ENCODE measurements around the gene CRYBA4. TPM values are rescaled to one million over a fixed set of nuclear protein-coding genes. Genes with fewer than 3 reads are reported as not detected.

CRYBA4 gene
- polyA plus RNA-seq, 1 of the 3 experiments (the other 2 are of a cell fraction): not detected

- H3F3A ChIP-seq (replicated peaks; ENCODE audit: insufficient read depth): no peaks in the 10 kb centered on the region
- H3K9me2 ChIP-seq: no peaks in the 10 kb centered on the region
- no peak overlapping the region for H2AFZ ChIP-seq (ENCODE audit: low read depth)
- TF ChIP-seq, protein P1, sequence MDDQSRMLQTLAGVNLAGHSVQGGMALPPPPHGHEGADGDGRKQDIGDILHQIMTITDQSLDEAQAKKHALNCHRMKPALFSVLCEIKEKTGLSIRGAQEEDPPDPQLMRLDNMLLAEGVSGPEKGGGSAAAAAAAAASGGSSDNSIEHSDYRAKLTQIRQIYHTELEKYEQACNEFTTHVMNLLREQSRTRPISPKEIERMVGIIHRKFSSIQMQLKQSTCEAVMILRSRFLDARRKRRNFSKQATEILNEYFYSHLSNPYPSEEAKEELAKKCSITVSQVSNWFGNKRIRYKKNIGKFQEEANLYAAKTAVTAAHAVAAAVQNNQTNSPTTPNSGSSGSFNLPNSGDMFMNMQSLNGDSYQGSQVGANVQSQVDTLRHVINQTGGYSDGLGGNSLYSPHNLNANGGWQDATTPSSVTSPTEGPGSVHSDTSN (IDR thresholded peaks at IDR 0.05): no peak
- TF ChIP-seq EZH2phosphoT487 (IDR thresholded peaks at IDR 0.05; ENCODE audit: borderline replicate concordance, low read depth): no peak
- TF ChIP-seq POLR2AphosphoS5 (IDR thresholded peaks at IDR 0.05; ENCODE audit: low read depth, low read length): no peak
- no peak for TF ChIP-seq ZBTB33 (IDR thresholded peaks at IDR 0.05; ENCODE audit: borderline replicate concordance, low read depth)
- no peak for TF ChIP-seq MAX (IDR thresholded peaks at IDR 0.05; ENCODE audit: low read depth)
- no peak overlapping the region for H3K9ac ChIP-seq
- H3K36me3 ChIP-seq (replicated peaks in 1 of 2; ENCODE audit: control insufficient read depth in 1 of 2, insufficient read depth in 2 of 2, low read length in 1 of 2): no peaks in the 10 kb centered on the region
- H3K4me1 ChIP-seq (ENCODE audit: control insufficient read depth in 1 of 2, insufficient read depth in 2 of 2, low read depth in 1 of 2, low read length in 1 of 2): peaks cover 0 to 2% of the 10 kb centered on the region in 2 experiments; a peak in 1 of 4 replicates
- no peaks in the 10 kb centered on the region for H3K79me2 ChIP-seq (ENCODE audit: insufficient read depth)
- H3K4me3 ChIP-seq (ENCODE audit: low read depth in 2 of 2, low read length in 1 of 2): no peak overlapping the region
- ChIA-PET POLR2A (no interaction called here), CTCF (interaction anchor here (0.7 kb wide), 1 partner anchor 162 kb away, joined by 3 read pairs; no protein-coding TSS in a partner anchor)
- no peak for DNase-seq
- H3K27me3 ChIP-seq (ENCODE audit: insufficient read depth): no peaks in the 10 kb centered on the region
- H3K4me2 ChIP-seq: no peak overlapping the region
- no peaks in the 10 kb centered on the region for H3K9me3 ChIP-seq
- no peak overlapping the region for H3K27ac ChIP-seq (ENCODE audit: low read depth in 2 of 2, low read length in 1 of 2)
- H4K20me1 ChIP-seq (ENCODE audit: insufficient read depth): no peaks in the 10 kb centered on the region
- 69% methylated on average over 2 of the region's 4 CpGs for WGBS (ENCODE audit: low lambda C conversion rate)
These were observed 9.5 kb downstream of the CRYBA4 start for GRCh38 chr22:26631282-26631681.

DNA sequence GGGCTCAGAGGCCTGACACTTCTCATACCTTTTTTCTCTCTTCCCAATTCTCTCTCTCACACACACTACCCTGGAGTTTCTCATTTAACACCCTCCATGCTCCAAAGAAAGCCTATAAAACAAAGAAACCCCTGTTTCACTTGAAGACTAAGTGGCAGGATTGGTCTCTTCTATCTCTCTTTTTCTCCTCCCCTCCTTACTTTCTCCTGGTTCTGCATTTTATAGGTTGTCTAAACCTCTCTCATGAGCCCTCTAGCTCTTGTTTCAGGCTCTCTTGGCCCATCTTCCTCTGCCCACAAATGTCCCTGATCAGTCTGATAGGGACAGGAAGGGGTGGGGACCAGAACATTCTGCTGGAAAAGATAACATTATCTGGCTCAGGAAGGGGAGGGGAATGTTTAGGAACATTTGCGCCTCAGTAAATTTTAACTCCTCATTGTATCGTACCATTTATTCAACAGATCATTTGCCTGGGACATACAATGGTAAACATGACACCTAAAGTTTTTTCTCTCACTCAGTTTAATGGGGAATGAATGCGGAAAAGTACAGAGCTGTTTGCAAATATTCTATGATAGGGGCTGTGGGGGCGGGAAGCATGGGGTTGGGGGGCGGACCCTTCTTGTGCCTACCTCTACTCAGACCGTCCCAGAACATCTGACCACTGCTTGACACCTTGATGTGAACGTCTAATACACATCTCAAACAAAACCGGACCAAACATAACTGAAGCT is 10.8 kb downstream of the CRYBA4 start:
- H3K9ac ChIP-seq: no peak overlapping the region
- no peak overlapping the region for H2AFZ ChIP-seq (ENCODE audit: low read depth)
- DNase-seq: peak; percentile 44
- TF ChIP-seq TAF1 (IDR thresholded peaks at IDR 0.05; ENCODE audit: borderline replicate concordance, low read depth, low read length) (no peak), POLR2AphosphoS5 (IDR thresholded peaks at IDR 0.05; ENCODE audit: low read depth, low read length) (no peak), FOXM1 (IDR thresholded peaks at IDR 0.05; ENCODE audit: low read depth) (no peak), CHD2 (IDR thresholded peaks at IDR 0.05; ENCODE audit: low read length, partially characterized antibody) (no peak)
- TF ChIP-seq, protein P2, sequence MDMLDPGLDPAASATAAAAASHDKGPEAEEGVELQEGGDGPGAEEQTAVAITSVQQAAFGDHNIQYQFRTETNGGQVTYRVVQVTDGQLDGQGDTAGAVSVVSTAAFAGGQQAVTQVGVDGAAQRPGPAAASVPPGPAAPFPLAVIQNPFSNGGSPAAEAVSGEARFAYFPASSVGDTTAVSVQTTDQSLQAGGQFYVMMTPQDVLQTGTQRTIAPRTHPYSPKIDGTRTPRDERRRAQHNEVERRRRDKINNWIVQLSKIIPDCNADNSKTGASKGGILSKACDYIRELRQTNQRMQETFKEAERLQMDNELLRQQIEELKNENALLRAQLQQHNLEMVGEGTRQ (IDR thresholded peaks at IDR 0.05; ENCODE audit: borderline replicate concordance, low read depth, low read length): no peak
- no peaks in the 10 kb centered on the region for H3K27me3 ChIP-seq (ENCODE audit: insufficient read depth)
- WGBS (ENCODE audit: low lambda C conversion rate): 74% methylated on average over 8 of the region's 8 CpGs
- no peaks in the 10 kb centered on the region for H3K9me2 ChIP-seq
- no peaks in the 10 kb centered on the region for H4K20me1 ChIP-seq (ENCODE audit: insufficient read depth)
- CTCF ChIA-PET: interaction anchor here (0.9 kb wide), 1 partner anchor 47 kb away, joined by 3 read pairs; no protein-coding TSS in a partner anchor
- no peaks in the 10 kb centered on the region for H3F3A ChIP-seq (replicated peaks; ENCODE audit: insufficient read depth)
- no peaks in the 10 kb centered on the region for H3K9me3 ChIP-seq
- no peak overlapping the region for H3K4me2 ChIP-seq
- H3K36me3 ChIP-seq (replicated peaks in 1 of 2; ENCODE audit: control insufficient read depth in 1 of 2, insufficient read depth in 2 of 2, low read length in 1 of 2): no peaks in the 10 kb centered on the region
- H3K4me3 ChIP-seq (ENCODE audit: low read depth in 2 of 2, low read length in 1 of 2): no peak overlapping the region
- peak overlapping the region in 1 of 2 experiments; percentile 23; a peak in 1 of 4 replicates for H3K27ac ChIP-seq (ENCODE audit: low read depth in 2 of 2, low read length in 1 of 2)
- POLR2A ChIA-PET: no interaction called here
- peaks cover 0 to 2% of the 10 kb centered on the region in 2 experiments; a peak in 1 of 4 replicates for H3K4me1 ChIP-seq (ENCODE audit: control insufficient read depth in 1 of 2, insufficient read depth in 2 of 2, low read depth in 1 of 2, low read length in 1 of 2)
- no peaks in the 10 kb centered on the region for H3K79me2 ChIP-seq (ENCODE audit: insufficient read depth)
